GM15510 (cell line): Measurements from ENCODE around the gene COG3.

ENCODE experiments used
- POLR2A ChIP-seq: IDR thresholded peaks from 3 replicates; pipeline ENCODE4 v1.6.1; 2011; ENCODE audit warnings: borderline replicate concordance; ENCODE audit not compliant: insufficient read length; ENCODE audit errors: extremely low read depth

COG3 gene

DNA sequence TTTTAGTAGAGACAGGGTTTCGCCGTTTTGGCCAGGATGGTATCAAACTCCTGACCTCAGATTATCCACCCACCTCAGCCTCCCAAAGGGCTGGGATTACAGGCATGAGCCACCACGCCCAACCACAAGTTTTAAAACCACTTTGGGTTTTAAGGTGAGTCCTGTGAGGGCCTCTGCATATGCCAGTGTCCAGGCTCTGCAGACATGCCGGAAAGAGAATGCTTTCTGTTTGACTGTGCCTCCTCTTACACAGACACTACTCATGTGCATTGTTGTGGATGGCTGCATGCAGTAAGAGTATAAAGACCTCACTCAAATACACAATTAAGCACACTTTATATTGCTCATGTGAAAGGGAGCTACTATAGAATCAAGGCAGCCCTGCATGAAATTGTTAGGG is 25.7 kb upstream of the COG3 start:
- TF ChIP-seq POLR2A, result no peak

DNA sequence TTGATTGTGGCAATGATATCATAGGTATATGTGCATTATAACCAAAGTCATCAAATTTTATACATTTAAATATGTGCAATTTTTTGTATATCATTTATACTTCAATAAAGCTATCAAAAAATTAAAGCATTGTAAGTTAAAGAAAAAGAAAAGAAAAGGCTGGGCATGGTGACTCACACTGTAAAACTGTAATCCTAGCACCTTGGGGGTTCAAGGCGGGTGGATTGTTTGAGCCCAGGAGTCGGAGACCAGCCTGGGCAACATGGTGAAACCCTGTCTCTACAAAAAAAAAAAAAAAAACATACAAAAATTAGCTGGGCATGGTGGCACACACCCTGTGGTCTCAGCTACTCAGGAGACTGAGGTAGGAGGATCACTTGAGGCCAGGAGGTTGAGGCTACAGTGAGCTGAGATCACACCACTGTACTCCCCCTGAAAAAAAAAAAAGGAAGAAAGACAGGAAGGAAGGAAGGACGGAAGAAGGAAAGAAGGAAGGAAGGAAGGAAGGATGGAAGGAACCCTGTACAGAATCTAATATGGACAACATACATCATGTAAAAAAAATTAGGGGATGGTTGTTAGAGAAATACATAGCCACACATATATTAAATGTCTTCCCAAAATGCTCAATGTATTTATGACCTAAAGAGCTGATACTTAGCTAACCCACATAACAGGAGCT is 24.8 kb upstream of the COG3 start:
- no peak for TF ChIP-seq POLR2A

DNA sequence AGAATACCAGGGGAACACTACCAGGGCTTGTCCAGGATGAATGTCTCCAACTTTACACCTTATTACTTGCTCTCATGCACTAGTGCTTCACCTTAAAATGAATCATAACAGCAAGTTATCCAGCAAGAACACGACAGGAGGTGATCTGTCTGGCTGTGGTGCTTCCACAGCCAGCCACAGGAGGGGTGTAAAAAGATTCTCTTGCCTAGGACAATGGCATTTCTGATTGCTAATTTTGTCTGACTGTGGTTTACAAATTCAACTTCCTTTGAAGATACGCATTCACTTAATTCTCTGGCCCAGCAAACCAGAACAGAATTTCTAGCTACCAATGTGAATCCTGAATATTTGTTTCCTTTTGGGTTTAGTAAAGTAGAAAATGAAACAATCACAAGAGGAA is 23.1 kb upstream of the COG3 start:
- no peak for TF ChIP-seq POLR2A

DNA sequence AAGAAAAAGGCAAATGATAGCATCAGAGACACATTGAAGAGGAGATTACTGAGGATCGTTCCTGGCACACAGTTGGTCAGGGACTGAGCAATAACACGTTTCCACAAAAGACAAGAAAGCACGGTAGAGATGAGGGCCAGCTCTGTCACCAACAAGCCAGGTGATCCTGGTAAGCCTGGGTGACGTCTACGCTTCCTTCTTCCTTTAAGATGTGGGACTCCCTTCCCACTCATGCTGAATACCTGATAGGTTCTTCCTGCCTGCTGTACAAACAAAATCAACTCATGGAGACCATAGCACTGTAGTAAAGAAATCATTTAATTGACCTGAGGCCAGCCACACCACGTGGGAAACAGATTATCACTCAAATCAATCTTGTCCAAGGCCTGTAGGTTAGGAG is 19.7 kb upstream of the COG3 start:
- TF ChIP-seq POLR2A, result no peak

DNA sequence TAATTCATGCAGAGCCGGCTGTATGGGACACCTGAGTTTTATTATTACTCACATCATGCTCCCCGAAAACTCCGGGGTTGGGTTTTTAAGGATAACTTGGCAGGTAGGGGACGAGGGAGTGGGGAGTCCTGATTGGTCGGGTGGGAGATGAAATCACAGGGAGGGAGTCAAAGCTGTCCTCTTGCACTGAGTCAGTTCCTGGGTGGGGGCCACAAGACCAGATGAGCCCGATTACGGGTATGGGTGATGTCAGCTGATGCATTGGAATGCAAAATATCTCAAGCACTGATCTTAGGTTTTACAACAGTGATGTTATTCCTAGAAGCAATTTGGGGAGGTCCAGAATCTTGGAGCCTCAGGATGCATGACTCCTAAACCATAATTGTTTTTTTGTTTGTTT is 18.6 kb upstream of the COG3 start:
- TF ChIP-seq POLR2A, result no peak

DNA sequence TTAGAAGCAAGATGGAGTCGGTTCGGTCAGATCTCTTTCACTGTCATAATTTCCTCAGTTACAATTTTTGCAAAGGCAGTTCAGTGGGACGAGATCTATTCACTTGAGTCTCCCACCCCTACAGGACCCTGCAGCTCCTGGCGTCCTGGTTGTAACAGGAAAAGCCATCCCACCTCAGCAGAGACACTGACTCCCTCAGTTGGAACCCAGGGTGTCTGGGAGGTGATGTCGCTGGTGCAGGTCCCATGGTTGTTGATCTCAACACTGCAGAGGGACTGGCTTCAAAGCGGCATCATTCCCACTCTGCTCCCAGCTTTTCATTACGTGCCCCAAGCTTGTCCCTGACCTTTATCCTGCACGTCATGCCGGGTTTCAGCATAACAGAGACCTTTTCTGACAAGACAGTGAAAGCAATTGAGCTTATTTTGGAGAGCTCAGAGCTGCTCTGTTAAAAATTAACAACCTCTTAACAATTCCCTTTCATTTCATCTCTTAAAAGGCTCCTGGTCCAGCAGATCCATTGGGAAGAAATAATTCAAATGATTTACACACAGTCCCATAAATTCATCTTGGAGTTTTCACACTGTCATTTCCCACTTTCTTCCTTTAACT is 17.6 kb upstream of the COG3 start:
- no peak for TF ChIP-seq POLR2A

DNA sequence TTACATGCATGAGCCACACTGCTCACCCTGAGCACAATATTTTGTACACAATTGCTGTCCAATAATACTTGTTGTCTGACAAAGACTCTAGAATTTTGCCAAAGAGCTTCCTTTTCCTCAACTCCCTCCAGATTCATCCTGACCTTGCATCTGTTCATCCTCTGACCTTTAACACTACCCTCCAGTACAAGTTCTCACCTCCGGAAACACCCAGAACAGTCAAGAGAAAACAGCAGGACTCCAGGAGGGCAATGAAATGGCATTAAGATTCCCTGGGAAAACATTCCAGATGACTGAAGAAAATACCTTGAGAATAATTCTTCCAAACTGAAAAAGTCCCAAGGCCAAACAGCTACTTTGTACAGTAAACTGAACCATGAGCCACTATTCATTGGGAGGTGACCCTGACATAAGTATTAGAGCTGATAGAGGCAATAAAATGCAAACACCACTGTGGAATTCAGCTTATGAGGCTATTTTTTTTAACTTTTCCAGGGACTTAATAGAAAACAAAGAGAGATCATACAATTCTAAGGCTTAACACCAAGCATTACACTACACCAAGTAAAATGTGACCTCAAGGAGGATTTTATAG is 15.7 kb upstream of the COG3 start:
- TF ChIP-seq POLR2A, result no peak

DNA sequence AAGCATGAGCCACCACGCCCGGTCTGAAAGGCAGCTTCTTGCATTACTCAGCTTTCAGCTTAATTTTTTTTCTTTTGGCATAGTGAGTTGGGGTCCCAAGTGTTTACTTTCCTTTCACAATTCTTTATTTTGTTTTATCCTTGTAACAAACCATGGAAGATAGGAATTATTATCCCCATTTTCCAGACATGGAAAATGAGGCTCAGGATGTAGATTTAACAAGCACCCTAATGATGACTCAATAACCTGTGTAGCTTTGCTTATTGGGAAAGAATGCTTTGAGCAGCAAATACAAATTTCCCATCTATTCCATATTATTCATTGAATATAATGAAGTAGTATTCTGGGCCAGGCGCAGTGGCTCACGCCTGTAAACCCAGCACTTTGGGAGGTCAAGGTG is 13.5 kb upstream of the COG3 start:
- TF ChIP-seq POLR2A, result no peak

DNA sequence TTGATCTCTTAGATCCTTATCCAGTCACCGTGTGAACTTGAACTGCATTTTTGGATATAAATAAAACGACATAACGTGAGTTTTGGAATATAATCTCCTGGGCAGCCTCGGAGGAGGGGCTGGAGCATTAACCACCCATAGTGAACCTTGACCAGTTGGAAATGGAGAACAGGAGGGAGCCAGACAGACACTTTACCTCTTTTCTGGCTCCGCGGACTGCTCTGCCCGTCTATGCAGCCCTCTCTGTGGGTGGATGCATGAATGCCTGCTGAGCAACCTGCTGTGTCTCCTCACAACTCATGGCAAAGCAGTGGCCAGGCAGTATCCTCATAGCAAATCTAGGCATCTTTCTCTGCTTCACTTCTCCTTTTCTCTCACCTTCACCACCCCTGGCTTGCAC is 10.5 kb upstream of the COG3 start:
- TF ChIP-seq POLR2A, result no peak

DNA sequence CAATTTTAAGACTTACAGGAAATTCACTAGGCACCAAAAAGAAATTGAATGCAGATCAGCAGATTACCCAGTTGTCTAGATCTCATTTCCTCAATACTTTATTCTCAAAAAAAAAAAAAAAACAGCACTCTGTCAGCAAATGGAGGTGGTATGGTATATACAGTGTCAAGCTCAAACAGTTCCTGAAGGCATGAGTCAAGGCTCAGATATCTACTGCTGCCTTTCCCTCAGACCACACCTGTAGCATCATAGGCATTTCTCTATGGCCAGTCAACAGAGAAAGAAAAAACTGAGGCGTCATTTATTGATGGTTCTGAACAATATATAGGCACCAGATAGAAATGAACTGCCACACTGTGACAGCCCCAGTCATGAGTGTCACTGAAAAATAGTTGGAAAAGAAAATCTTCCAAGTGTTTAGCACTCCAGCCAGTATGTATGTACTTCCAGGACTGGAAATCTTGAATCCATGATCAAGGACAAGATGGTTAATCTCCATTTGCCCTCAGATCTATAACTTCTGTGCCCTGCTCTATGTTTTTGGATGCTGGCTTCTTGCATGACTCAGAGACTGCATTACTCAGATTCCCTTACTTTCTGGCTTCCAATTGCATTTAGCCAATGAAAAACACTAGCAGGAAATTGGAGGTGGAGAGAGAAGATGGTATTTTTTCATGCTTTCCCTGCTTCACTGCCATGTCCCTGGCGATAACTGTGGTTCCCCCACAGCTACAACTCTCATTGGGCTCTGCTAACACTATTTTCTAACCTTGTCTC is 8.4 kb upstream of the COG3 start:
- no peak for TF ChIP-seq POLR2A

DNA sequence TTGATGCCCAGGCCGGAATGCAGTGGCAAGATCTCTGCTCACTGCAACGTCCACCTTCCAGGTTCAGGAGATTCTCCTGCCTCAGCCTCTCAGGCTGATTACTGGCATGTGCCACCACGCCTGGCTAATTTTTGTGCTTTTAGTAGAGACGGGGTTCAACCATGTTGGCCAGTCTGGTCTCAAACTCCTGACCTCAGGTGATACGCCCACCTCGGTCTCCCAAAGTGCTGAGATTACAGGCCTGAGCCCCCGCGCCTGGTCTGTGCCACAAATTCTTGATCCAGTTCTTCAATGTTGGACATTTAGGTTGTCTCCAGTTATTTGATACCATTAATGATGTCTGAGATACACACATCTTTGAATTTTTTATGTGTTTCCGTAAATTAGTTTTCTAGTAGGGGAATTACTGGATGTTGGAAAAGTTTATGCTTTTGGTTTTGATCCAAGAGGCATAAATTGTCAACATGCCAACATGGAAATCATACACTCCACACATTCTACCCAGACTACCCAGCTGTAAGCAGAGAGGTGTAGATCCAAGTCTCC is 525 bp upstream of the COG3 start:
- no peak for TF ChIP-seq POLR2A

DNA sequence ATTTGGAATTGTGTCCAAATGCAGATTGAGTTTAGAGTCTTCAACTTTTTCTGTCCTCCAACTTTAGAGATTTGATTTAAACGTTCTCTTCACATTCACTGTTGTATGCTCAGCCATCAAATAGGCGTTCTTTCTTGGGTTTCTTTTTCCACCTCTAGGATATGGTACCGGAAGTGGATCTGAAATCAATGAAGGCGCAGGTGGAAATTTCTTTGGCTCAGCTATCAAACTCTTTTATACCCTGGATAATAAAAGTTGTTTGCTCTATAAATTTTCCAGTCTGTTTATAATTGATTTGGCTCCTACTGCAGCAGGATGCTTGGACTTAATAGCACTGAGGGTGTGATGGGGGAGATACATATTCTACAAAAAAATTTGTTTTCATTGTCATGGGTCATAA is 1.6 kb downstream of the COG3 start:
- TF ChIP-seq POLR2A, result no peak

DNA sequence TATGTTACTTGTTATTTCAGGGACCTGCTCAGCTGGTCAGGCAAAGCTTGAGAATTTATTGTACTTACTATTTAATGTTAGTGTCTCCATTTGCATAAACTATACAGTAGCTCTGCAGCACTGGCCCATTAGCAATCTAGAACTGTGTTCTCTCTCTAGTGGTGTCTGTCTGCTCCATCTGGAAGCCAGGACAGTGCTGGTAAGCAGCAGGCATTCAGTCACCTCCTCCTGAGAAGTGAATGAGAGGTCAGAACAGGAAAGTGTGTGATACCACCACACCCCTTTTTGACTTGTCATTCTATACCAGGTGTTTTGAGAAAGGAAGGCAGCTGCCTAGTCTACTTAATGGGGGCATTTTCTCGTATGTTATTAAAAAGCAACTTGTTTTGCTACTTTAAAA is 3.9 kb downstream of the COG3 start:
- TF ChIP-seq POLR2A, result no peak

DNA sequence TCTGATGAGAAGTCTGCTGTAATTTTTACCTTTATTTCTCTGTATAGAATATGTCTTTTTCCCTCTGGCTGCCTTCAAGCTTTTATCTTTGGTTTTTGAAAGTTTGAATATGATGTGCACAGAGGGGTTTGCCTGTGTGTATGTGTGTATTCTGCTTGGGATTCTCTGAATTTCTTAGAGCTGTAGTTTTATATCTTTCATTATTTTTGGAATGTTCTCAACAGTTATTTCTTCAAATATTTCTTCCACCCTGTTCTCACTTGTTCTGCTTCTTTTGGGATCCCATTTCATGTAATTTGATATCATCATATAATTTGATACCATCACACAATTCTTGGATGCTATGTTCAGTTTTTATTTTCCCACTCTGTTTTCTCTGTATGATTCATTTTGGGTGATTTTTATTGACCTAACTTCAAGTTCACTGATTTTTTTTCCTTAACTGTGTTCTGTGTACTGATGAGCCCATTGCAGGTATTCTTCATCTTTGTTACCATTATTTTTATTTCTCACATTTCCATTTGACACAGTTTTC is 7.5 kb downstream of the COG3 start:
- no peak for TF ChIP-seq POLR2A

DNA sequence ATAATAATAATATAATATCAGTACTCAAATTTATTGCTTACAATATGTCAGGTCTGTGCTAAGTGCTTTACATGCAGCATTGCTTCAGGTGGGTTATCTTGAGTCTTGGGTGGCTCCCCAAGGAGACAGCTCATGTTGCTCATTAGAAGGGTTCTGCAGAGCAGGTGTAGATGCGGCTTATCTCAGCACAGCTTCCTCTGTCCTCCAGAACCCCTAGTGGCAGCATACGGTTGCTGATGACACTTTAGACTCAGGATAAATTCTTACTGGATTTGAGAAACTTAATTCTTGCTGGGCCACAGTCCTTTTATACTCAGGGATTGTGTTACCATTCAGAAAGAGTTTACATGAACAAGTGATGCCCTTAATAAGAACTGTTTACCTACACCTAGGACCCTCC is 8.9 kb downstream of the COG3 start:
- no peak for TF ChIP-seq POLR2A

DNA sequence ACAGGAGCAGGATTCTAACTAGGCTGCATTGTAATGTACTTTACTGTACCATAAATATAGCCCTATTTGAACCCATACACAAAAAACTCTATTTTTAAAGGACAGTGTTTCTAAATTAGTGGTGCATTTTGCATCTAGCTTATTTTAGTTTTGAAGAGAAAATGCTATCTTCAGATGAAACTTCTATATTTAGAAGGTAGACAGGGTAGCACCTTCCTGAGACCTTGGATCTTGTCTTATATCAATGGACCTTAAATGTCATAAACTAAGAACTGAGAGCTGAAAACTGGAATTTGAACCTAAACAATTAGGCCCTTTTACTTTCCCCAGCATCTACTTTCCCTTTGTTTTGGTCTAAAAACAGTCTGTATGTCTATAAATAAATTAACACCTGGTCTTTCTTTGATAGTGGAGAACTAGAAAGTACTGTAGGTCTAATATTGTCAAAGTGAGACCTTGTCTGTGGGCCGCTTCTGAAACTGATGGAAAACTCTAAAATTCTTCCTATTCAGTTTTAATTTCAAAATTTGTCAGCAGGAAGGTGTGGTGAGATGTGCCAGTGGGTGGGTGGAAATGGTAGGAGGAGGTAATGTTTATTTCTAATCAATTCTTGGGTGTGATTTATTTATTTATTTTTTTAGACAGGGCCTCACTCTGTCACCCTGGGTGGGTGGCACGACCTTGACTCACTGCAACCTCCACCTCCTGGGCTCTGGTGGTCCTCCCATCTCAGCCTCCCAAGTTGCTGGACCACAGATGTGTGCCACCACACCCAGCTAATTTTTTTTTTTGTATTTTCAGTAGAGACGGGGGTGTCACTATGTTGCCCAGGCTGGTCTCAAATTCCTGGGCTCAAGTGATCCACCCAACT is 10.1 kb downstream of the COG3 start:
- TF ChIP-seq POLR2A, result no peak
